Osteoblast (primary cell): Measurements from ENCODE around the gene NACA2. TPM values are rescaled to one million over a fixed set of nuclear protein-coding genes. Genes with fewer than 3 reads are reported as not detected.
"Not testable (repeated sequence)": the region's sequence is repeated elsewhere in the genome, so short reads cannot be mapped to it uniquely, and the experiment has no call there.

Experiments
- DNase-seq: peaks from one replicate; pipeline ENCODE4 v3.0.0; 2011; ENCODE audit warnings: low spot score, mixed read lengths; ENCODE audit not compliant: insufficient read length; ENCODE audit errors: missing footprints
- H2AFZ ChIP-seq: 2 replicates; pipeline ENCODE4 v1.6.0; 2011; ENCODE audit warnings: mild to moderate bottlenecking, low read length
- H3K27ac ChIP-seq: 2 replicates; pipeline ENCODE4 v1.5.1; 2011; ENCODE audit warnings: mild to moderate bottlenecking, low read depth, low read length, moderate library complexity
- H3K27me3 ChIP-seq: 2 replicates; pipeline ENCODE4 v1.6.0; 2012; ENCODE audit warnings: mild to moderate bottlenecking, control low read depth, inconsistent platforms, low read length, moderate library complexity; ENCODE audit not compliant: insufficient read depth
- H3K36me3 ChIP-seq: 2 replicates; pipeline ENCODE4 v1.5.1; 2011; ENCODE audit warnings: mild to moderate bottlenecking, low read length, control low read depth, moderate library complexity; ENCODE audit not compliant: insufficient read depth
- H3K4me1 ChIP-seq: 2 replicates; pipeline ENCODE4 v1.5.1; 2011; ENCODE audit warnings: mild to moderate bottlenecking, low read length, control low read depth, moderate library complexity; ENCODE audit not compliant: insufficient read depth
- H3K4me2 ChIP-seq: 2 replicates; pipeline ENCODE4 v1.6.0; 2011; ENCODE audit warnings: mild to moderate bottlenecking, low read length; ENCODE audit not compliant: insufficient read depth
- H3K4me3 ChIP-seq: fragments of 200-600 bp; sonication (generic); 3 replicates; pipeline ENCODE4 v1.5.1; 2012; ENCODE audit warnings: mild to moderate bottlenecking, low read length, inconsistent platforms; ENCODE audit not compliant: insufficient read depth
- H3K79me2 ChIP-seq: 2 replicates; pipeline ENCODE4 v1.6.0; 2012; ENCODE audit warnings: mild to moderate bottlenecking, low read length, control low read depth, inconsistent platforms; ENCODE audit not compliant: insufficient read depth
- H3K9me3 ChIP-seq: 2 replicates; pipeline ENCODE4 v1.5.1; 2011; ENCODE audit warnings: low read depth, low read length, control low read depth
- H4K20me1 ChIP-seq: 2 replicates; pipeline ENCODE4 v1.6.0; 2012; ENCODE audit warnings: mild to moderate bottlenecking, low read length, control low read depth; ENCODE audit not compliant: insufficient read depth
- total RNA-seq: library from RNA; depleted of rRNA; stranded (reverse); fragments of >200 nt; gene quantifications from 2 replicates; pipeline ENCODE4 v1.2.3, GENCODE V29; 2012
- TF ChIP-seq, protein P1 (sequence below): IDR thresholded peaks from 2 replicates; pipeline ENCODE4 v1.5.1; 2011; ENCODE audit warnings: mild to moderate bottlenecking, low read depth, low read length, moderate library complexity; ENCODE audit errors: extremely low read depth

Gene NACA2
- total RNA-seq, 1 donor, result under 0.01 TPM

DNA sequence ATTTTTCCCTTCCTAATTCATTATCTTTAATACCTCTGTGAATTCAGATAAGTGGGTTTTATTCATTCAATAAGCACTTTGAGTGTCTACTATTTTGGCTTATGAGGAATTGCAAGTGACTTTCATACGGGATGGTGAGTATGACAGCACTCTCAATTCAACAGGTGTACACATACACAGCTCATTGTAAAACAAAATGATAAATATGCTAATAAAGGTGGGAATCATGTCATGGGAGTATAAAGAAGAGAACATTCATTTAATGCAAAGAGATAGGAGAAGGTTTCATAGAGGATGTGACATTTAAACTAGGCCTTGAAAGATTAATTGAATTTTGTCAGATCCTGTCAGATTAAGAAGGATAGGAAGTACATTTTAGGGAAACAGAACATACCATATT, 19.4 kb downstream of the NACA2 start:
- H3K36me3 ChIP-seq, result no peaks in the 10 kb centered on the region
- H3K9me3 ChIP-seq, result no peaks in the 10 kb centered on the region
- H3K27ac ChIP-seq, result no peak overlapping the region
- H3K4me3 ChIP-seq, result no peak overlapping the region
- TF ChIP-seq, protein P1, sequence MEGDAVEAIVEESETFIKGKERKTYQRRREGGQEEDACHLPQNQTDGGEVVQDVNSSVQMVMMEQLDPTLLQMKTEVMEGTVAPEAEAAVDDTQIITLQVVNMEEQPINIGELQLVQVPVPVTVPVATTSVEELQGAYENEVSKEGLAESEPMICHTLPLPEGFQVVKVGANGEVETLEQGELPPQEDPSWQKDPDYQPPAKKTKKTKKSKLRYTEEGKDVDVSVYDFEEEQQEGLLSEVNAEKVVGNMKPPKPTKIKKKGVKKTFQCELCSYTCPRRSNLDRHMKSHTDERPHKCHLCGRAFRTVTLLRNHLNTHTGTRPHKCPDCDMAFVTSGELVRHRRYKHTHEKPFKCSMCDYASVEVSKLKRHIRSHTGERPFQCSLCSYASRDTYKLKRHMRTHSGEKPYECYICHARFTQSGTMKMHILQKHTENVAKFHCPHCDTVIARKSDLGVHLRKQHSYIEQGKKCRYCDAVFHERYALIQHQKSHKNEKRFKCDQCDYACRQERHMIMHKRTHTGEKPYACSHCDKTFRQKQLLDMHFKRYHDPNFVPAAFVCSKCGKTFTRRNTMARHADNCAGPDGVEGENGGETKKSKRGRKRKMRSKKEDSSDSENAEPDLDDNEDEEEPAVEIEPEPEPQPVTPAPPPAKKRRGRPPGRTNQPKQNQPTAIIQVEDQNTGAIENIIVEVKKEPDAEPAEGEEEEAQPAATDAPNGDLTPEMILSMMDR, result no peak
- DNase-seq, result no peak
- no peaks in the 10 kb centered on the region for H4K20me1 ChIP-seq
- no peak overlapping the region for H3K4me2 ChIP-seq
- H3K27me3 ChIP-seq, result no peaks in the 10 kb centered on the region
- H3K79me2 ChIP-seq, result no peaks in the 10 kb centered on the region
- no peak overlapping the region for H2AFZ ChIP-seq
- H3K4me1 ChIP-seq, result peaks cover 8% of the 10 kb centered on the region

GRCh38 chr17:61570118-61570517, 20.9 kb downstream of the NACA2 start:
- H3K36me3 ChIP-seq, result no peaks in the 10 kb centered on the region
- DNase-seq, result no peak
- no peak overlapping the region for H3K4me2 ChIP-seq
- H3K4me3 ChIP-seq, result no peak overlapping the region
- H3K9me3 ChIP-seq, result no peaks in the 10 kb centered on the region
- TF ChIP-seq, protein P1, result no peak
- peaks cover 4% of the 10 kb centered on the region for H3K4me1 ChIP-seq
- no peak overlapping the region for H2AFZ ChIP-seq
- H4K20me1 ChIP-seq, result no peaks in the 10 kb centered on the region
- H3K27ac ChIP-seq, result no peak overlapping the region
- H3K27me3 ChIP-seq, result no peaks in the 10 kb centered on the region
- no peaks in the 10 kb centered on the region for H3K79me2 ChIP-seq

- H3K4me2 ChIP-seq, H2AFZ ChIP-seq, H3K36me3 ChIP-seq, H3K4me1 ChIP-seq, H3K9me3 ChIP-seq, H3K4me3 ChIP-seq, H3K27me3 ChIP-seq, H4K20me1 ChIP-seq, H3K79me2 ChIP-seq, DNase-seq, H3K27ac ChIP-seq: not testable (repeated sequence)
Observed at GRCh38 chr17:61569525-61569924, 21.5 kb downstream of the NACA2 start.

GRCh38 chr17:61568219-61569072, 22.6 kb downstream of the NACA2 start:
- H3K4me1 ChIP-seq, result no peaks in the 10 kb centered on the region

More at GRCh38 chr17:61568219-61569072, 22.6 kb downstream of the NACA2 start:
- H3K27me3 ChIP-seq, result no peaks in the 10 kb centered on the region
- H3K79me2 ChIP-seq, result no peaks in the 10 kb centered on the region
- TF ChIP-seq, protein P1, result no peak
- no peaks in the 10 kb centered on the region for H3K36me3 ChIP-seq
- no peak overlapping the region for H2AFZ ChIP-seq
- no peaks in the 10 kb centered on the region for H4K20me1 ChIP-seq
- no peak overlapping the region for H3K4me2 ChIP-seq
- no peaks in the 10 kb centered on the region for H3K9me3 ChIP-seq
- no peak overlapping the region for H3K27ac ChIP-seq
- no peak for DNase-seq
- H3K4me3 ChIP-seq, result no peak overlapping the region
